ENCODE measurements around the gene TASP1.

DNA sequence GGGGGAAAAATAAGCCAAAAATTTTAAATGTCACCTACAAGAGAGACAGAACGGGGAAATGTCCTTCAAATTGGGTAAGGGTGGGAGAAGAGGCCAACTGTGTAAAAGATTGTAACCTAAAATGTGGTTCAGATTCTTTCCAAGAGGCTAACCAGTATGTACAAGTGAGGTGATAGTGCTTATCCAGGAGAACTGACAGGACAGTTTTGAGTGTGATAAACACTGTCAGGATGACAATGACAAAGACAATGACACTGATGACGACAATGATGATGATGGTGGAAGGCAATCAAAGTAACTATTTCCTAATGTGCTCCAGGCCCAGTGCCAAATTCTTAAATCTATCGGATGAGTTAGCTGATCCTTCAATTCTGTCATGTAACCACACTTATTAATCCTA lies 57.3 kb downstream of the TASP1 start:
- TF ChIP-seq, protein P1, sequence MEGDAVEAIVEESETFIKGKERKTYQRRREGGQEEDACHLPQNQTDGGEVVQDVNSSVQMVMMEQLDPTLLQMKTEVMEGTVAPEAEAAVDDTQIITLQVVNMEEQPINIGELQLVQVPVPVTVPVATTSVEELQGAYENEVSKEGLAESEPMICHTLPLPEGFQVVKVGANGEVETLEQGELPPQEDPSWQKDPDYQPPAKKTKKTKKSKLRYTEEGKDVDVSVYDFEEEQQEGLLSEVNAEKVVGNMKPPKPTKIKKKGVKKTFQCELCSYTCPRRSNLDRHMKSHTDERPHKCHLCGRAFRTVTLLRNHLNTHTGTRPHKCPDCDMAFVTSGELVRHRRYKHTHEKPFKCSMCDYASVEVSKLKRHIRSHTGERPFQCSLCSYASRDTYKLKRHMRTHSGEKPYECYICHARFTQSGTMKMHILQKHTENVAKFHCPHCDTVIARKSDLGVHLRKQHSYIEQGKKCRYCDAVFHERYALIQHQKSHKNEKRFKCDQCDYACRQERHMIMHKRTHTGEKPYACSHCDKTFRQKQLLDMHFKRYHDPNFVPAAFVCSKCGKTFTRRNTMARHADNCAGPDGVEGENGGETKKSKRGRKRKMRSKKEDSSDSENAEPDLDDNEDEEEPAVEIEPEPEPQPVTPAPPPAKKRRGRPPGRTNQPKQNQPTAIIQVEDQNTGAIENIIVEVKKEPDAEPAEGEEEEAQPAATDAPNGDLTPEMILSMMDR (conservative IDR thresholded peaks at IDR 0.05; ENCODE audit: low read depth, low read length) = no peak
- no peak for TF ChIP-seq EZH2 (IDR thresholded peaks at IDR 0.05; ENCODE audit: low read length, unreplicated experiment)
- no peak for TF ChIP-seq EZH2phosphoT487 (IDR thresholded peaks at IDR 0.05; ENCODE audit: borderline replicate concordance, low read length)
